PC-3 (cell line): ENCODE measurements around the gene GLG1. TPM values are rescaled to one million over a fixed set of nuclear protein-coding genes. Genes with fewer than 3 reads are reported as not detected.
"Not testable (repeated sequence)": the region's sequence is repeated elsewhere in the genome, so short reads cannot be mapped to it uniquely, and the experiment has no call there.

ENCODE experiments used
- ATAC-seq: fragments of 200-7000 bp; cut with Tn5 transposase; 2 replicates; pipeline ENCODE4 v1.9.1; 2020; ENCODE audit warnings: mild to moderate bottlenecking, moderate library complexity
- BruUV-seq: library from RNA; stranded (reverse); fragments of 400-500 nt; replicated peaks from 2 replicates; lab custom pipeline; 2021; lab: Mats Ljungman, UMichigan
- CTCF ChIA-PET: fragments of 300-600 bp; sonication (Branson Sonifier 250); formaldehyde crosslinking; loops from one replicate; lab custom pipeline; 2022; ENCODE audit warnings: antibody characterized with exemption; lab: Charles Lee
- POLR2A ChIA-PET: fragments of 300-600 bp; sonication (Branson Sonifier 250); formaldehyde crosslinking; loops from one replicate; lab custom pipeline; 2022; ENCODE audit warnings: antibody characterized with exemption; ENCODE audit not compliant: unreplicated experiment; lab: Charles Lee
- DNase-seq: peaks from one replicate; pipeline ENCODE4 v3.0.0-alpha.2; 2015
- H2AFZ ChIP-seq: fragments of 300-600 bp; sonication (generic); 2 replicates; pipeline ENCODE4 v1.6.0; 2016; ENCODE audit warnings: antibody characterized with exemption, low read length
- H3F3A ChIP-seq: fragments of 300-600 bp; sonication (generic); one replicate; pipeline ENCODE4 v1.6.0; 2017; ENCODE audit warnings: antibody characterized with exemption, low read length, control low read depth, mild to moderate bottlenecking; ENCODE audit not compliant: unreplicated experiment
- H3K27ac ChIP-seq: fragments of 300-600 bp; sonication (generic); 2 replicates; pipeline ENCODE4 v1.5.1; 2016; ENCODE audit warnings: mild to moderate bottlenecking, low read length
- H3K27me3 ChIP-seq: fragments of 300-600 bp; sonication (generic); 2 replicates; pipeline ENCODE4 v1.6.1; 2016; ENCODE audit warnings: low read length, mixed read lengths
- H3K36me3 ChIP-seq: fragments of 300-600 bp; sonication (generic); 2 replicates; pipeline ENCODE4 v1.6.1; 2016; ENCODE audit warnings: low read depth, mixed run types, low read length, mixed read lengths
- H3K4me1 ChIP-seq: fragments of 300-600 bp; sonication (generic); 2 replicates; pipeline ENCODE4 v1.5.1; 2016; ENCODE audit warnings: low read length; ENCODE audit not compliant: insufficient read depth
- H3K4me2 ChIP-seq: fragments of 300-600 bp; sonication (generic); 2 replicates; pipeline ENCODE4 v1.6.0; 2016; ENCODE audit warnings: low read length
- H3K4me3 ChIP-seq: fragments of 300-600 bp; sonication (generic); 2 replicates; pipeline ENCODE4 v1.5.1; 2016; ENCODE audit warnings: mild to moderate bottlenecking, low read length, mixed read lengths
- H3K79me2 ChIP-seq: fragments of 300-600 bp; sonication (generic); 2 replicates; pipeline ENCODE4 v1.6.1; 2017; ENCODE audit warnings: low read length, mixed read lengths
- H3K9ac ChIP-seq: fragments of 300-600 bp; sonication (generic); 2 replicates; pipeline ENCODE4 v1.6.0; 2016; ENCODE audit warnings: mild to moderate bottlenecking, low read length
- H3K9me2 ChIP-seq: fragments of 300-600 bp; sonication (generic); replicated peaks from 2 replicates; pipeline ENCODE4 v1.6.1; 2016; ENCODE audit warnings: mixed run types, low read length, mixed read lengths
- H3K9me3 ChIP-seq: fragments of 300-600 bp; sonication (generic); 2 replicates; pipeline ENCODE4 v1.6.1; 2016; ENCODE audit warnings: low read length, mixed read lengths
- H4K20me1 ChIP-seq: fragments of 300-600 bp; sonication (generic); 2 replicates; pipeline ENCODE4 v1.6.1; 2016; ENCODE audit warnings: low read length, mixed read lengths
- CTCF ChIP-seq: fragments of 300-600 bp; sonication (generic); conservative IDR thresholded peaks from 2 replicates; pipeline ENCODE4 v1.5.1; 2017; ENCODE audit warnings: antibody characterized with exemption, low read depth, mild to moderate bottlenecking, low read length
- EZH2 ChIP-seq: fragments of 300-600 bp; sonication (generic); IDR thresholded peaks from one replicate; pipeline ENCODE4 v1.6.1; 2017; ENCODE audit warnings: antibody characterized with exemption, mild to moderate bottlenecking, low read length; ENCODE audit not compliant: unreplicated experiment
- EZH2phosphoT487 ChIP-seq: fragments of 300-600 bp; sonication (generic); IDR thresholded peaks from 2 replicates; pipeline ENCODE4 v1.6.1; 2018; ENCODE audit warnings: mild to moderate bottlenecking, antibody characterized with exemption, low read length, borderline replicate concordance
- intact Hi-C: fragments of 100-400 bp; cut with micrococcal nuclease; formaldehyde crosslinking; loops from 2 replicates; pipeline ENCODE4 v1.9.0; 2023
- total RNA-seq: library from RNA; depleted of rRNA; stranded (reverse); fragments of >200 nt; gene quantifications from 2 replicates; pipeline ENCODE4 v1.2.3, GENCODE V29; 2014

GLG1 gene
- total RNA-seq, 1 experiment from 2014 or later: 63.5 TPM

GRCh38 chr16:74524926-74525325 lies 82.0 kb downstream of the GLG1 start:
- no peaks in the 10 kb centered on the region for H3K4me1 ChIP-seq
- no peaks in the 10 kb centered on the region for H3K36me3 ChIP-seq
- no peaks in the 10 kb centered on the region for H3K79me2 ChIP-seq
- POLR2A ChIA-PET: no interaction called here
- intact Hi-C loops: no loop called here
- no peaks in the 10 kb centered on the region for H3K9me3 ChIP-seq
- DNase-seq: no peak
- TF ChIP-seq EZH2phosphoT487: no peak
- TF ChIP-seq CTCF: no peak
- no peak for TF ChIP-seq EZH2
- BruUV-seq: no TSS peak
- no peaks in the 10 kb centered on the region for H4K20me1 ChIP-seq
- H3K9me2 ChIP-seq: no peaks in the 10 kb centered on the region
- CTCF ChIA-PET: no interaction called here
- no peak for ATAC-seq
- no peak overlapping the region for H3K9ac ChIP-seq
- no peak overlapping the region for H2AFZ ChIP-seq
- H3K4me3 ChIP-seq: no peak overlapping the region
- H3K27ac ChIP-seq: no peak overlapping the region
- no peaks in the 10 kb centered on the region for H3F3A ChIP-seq
- H3K4me2 ChIP-seq: no peak overlapping the region
- no peaks in the 10 kb centered on the region for H3K27me3 ChIP-seq

GRCh38 chr16:74524117-74524516 lies 82.8 kb downstream of the GLG1 start:
- ATAC-seq (no peak), DNase-seq (no peak)
- Histone ChIP-seq H3K9me2 (no peaks in the 10 kb centered on the region), H3K36me3 (no peaks in the 10 kb centered on the region), H3F3A (no peaks in the 10 kb centered on the region), H3K9ac (no peak overlapping the region), H4K20me1 (no peaks in the 10 kb centered on the region), H3K27ac (no peak overlapping the region), H3K9me3 (no peaks in the 10 kb centered on the region), H3K4me2 (no peak overlapping the region), H3K4me3 (no peak overlapping the region), H3K79me2 (no peaks in the 10 kb centered on the region), H3K27me3 (no peaks in the 10 kb centered on the region), H2AFZ (no peak overlapping the region), H3K4me1 (no peaks in the 10 kb centered on the region)
- CTCF ChIA-PET: no interaction called here
- intact Hi-C loops: no loop called here
- POLR2A ChIA-PET: no interaction called here
- TF ChIP-seq EZH2: no peak
- TF ChIP-seq EZH2phosphoT487: no peak
- no peak for TF ChIP-seq CTCF
- no TSS peak for BruUV-seq

- BruUV-seq, intact Hi-C loops, H3K4me1 ChIP-seq, H3K9ac ChIP-seq, H3K9me2 ChIP-seq, H3K27me3 ChIP-seq, CTCF ChIA-PET, H3K79me2 ChIP-seq, H3K4me2 ChIP-seq, H3K36me3 ChIP-seq, DNase-seq, H3F3A ChIP-seq, ATAC-seq, POLR2A ChIA-PET, H2AFZ ChIP-seq, H4K20me1 ChIP-seq, H3K9me3 ChIP-seq, H3K4me3 ChIP-seq, H3K27ac ChIP-seq: not testable (repeated sequence)
Measured at GRCh38 chr16:74523706-74524105, 83.2 kb downstream of the GLG1 start.
